GM23338 (cell line): ENCODE measurements around the gene RPA3. TPM values are rescaled to one million over a fixed set of nuclear protein-coding genes. Genes with fewer than 3 reads are reported as not detected.

Experiments used
- ATAC-seq: fragments of 200-7000 bp; cut with Tn5 transposase; 3 replicates; pipeline ENCODE4 v1.9.1; 2020
- DNase-seq: peaks from one replicate; pipeline ENCODE4 v3.0.0-alpha.2; 2015; ENCODE audit warnings: low spot score
- H2AFZ ChIP-seq: fragments of 200-600 bp; sonication (generic); 2 replicates; pipeline ENCODE4 v1.8.0; 2016; ENCODE audit warnings: antibody characterized with exemption, mild to moderate bottlenecking, moderate library complexity
- H3F3A ChIP-seq: fragments of 200-600 bp; sonication (generic); replicated peaks from 2 replicates; pipeline ENCODE4 v1.8.0; 2017; ENCODE audit warnings: antibody characterized with exemption, mixed run types, low read depth
- H3K27ac ChIP-seq: fragments of 200-600 bp; sonication (generic); 2 replicates; pipeline ENCODE4 v1.6.1; 2016; ENCODE audit warnings: low read depth
- H3K27me3 ChIP-seq: fragments of 200-600 bp; sonication (generic); 2 replicates; pipeline ENCODE4 v1.8.0; 2016; ENCODE audit warnings: mild to moderate bottlenecking, mixed run types, moderate library complexity; ENCODE audit not compliant: insufficient read depth
- H3K36me3 ChIP-seq: fragments of 200-600 bp; sonication (generic); 2 replicates; pipeline ENCODE4 v1.8.0; 2016; ENCODE audit warnings: mild to moderate bottlenecking; ENCODE audit not compliant: insufficient read depth
- H3K4me1 ChIP-seq: fragments of 200-600 bp; sonication (generic); 2 replicates; pipeline ENCODE4 v1.8.0; 2016; ENCODE audit warnings: mild to moderate bottlenecking, moderate library complexity; ENCODE audit not compliant: insufficient read depth
- H3K4me2 ChIP-seq: fragments of 200-600 bp; sonication (generic); 2 replicates; pipeline ENCODE4 v1.7.1; 2017; ENCODE audit warnings: mixed run types
- H3K4me3 ChIP-seq: fragments of 200-600 bp; sonication (generic); 2 replicates; pipeline ENCODE4 v1.6.1; 2016; ENCODE audit warnings: mixed run types
- H3K79me2 ChIP-seq: fragments of 200-600 bp; sonication (generic); replicated peaks from 2 replicates; pipeline ENCODE4 v1.8.0; 2017; ENCODE audit warnings: mild to moderate bottlenecking; ENCODE audit not compliant: insufficient read depth
- H3K9me2 ChIP-seq: fragments of 200-600 bp; sonication (generic); 2 replicates; pipeline ENCODE4 v1.8.0; 2017; ENCODE audit not compliant: insufficient read depth
- H4K20me1 ChIP-seq: fragments of 200-600 bp; sonication (generic); replicated peaks from 2 replicates; pipeline ENCODE4 v1.8.0; 2017; ENCODE audit warnings: mild to moderate bottlenecking; ENCODE audit not compliant: insufficient read depth
- H3K27ac Mint-ChIP-seq: 2 replicates; pipeline ENCODE4 v1.8.0; 2020; ENCODE audit warnings: inconsistent platforms, mild to moderate bottlenecking, moderate library complexity, mixed read lengths
- H3K27me3 Mint-ChIP-seq: 3 replicates; pipeline ENCODE4 v1.8.0; 2022; ENCODE audit warnings: low read depth, mild to moderate bottlenecking, moderate library complexity, mixed read lengths, inconsistent platforms; ENCODE audit not compliant: insufficient read depth, poor library complexity
- H3K36me3 Mint-ChIP-seq: 3 replicates; pipeline ENCODE4 v1.8.0; 2021; ENCODE audit warnings: low read depth, mild to moderate bottlenecking, inconsistent platforms, moderate library complexity, mixed read lengths
- H3K4me1 Mint-ChIP-seq: 3 replicates; pipeline ENCODE4 v1.8.0; 2020; ENCODE audit warnings: mild to moderate bottlenecking, inconsistent platforms, mixed read lengths
- H3K4me3 Mint-ChIP-seq: 3 replicates; pipeline ENCODE4 v1.8.0; 2021; ENCODE audit warnings: moderate library complexity, mild to moderate bottlenecking, inconsistent platforms, mixed read lengths
- H3K9me3 Mint-ChIP-seq: 3 replicates; pipeline ENCODE4 v1.8.0; 2020; ENCODE audit warnings: moderate library complexity, mild to moderate bottlenecking, inconsistent platforms, mixed read lengths
- CREB1 ChIP-seq: fragments of 250-450 bp; sonication (Bioruptor Pico); IDR thresholded peaks from 2 replicates; pipeline ENCODE4 v1.5.0; 2020; ENCODE audit warnings: low read depth, mild to moderate bottlenecking, moderate library complexity
- EZH2 ChIP-seq: fragments of 200-600 bp; sonication (generic); IDR thresholded peaks from one replicate; pipeline ENCODE4 v1.8.0; 2017; ENCODE audit warnings: antibody characterized with exemption, mild to moderate bottlenecking, low read depth; ENCODE audit not compliant: unreplicated experiment
- EZH2phosphoT487 ChIP-seq: fragments of 200-600 bp; sonication (generic); IDR thresholded peaks from one replicate; pipeline ENCODE4 v1.8.1; 2018; ENCODE audit warnings: antibody characterized with exemption; ENCODE audit not compliant: unreplicated experiment
- JUNB ChIP-seq: IDR thresholded peaks from one replicate; pipeline ENCODE4 v1.6.1; 2016; ENCODE audit warnings: antibody characterized with exemption; ENCODE audit not compliant: unreplicated experiment
- NANOG ChIP-seq: IDR thresholded peaks from 2 replicates; pipeline ENCODE4 v1.6.1; 2016; ENCODE audit warnings: antibody characterized with exemption, borderline replicate concordance
- POLR2AphosphoS5 ChIP-seq: IDR thresholded peaks from 2 replicates; pipeline ENCODE4 v1.6.1; 2016; ENCODE audit warnings: antibody characterized with exemption, low read depth
- STAT1 ChIP-seq: IDR thresholded peaks from one replicate; pipeline ENCODE4 v1.6.1; 2016; ENCODE audit warnings: antibody characterized with exemption; ENCODE audit not compliant: unreplicated experiment
- ZNF114 ChIP-seq: fragments of 250-450 bp; sonication (Bioruptor Pico); IDR thresholded peaks from 2 replicates; pipeline ENCODE4 v1.5.0; 2020; ENCODE audit warnings: mild to moderate bottlenecking, moderate library complexity
- ZNF331 ChIP-seq: fragments of 250-450 bp; sonication (Bioruptor Pico); IDR thresholded peaks from 2 replicates; pipeline ENCODE4 v1.5.0; 2020; ENCODE audit warnings: low read depth, mild to moderate bottlenecking, moderate library complexity
- polyA plus RNA-seq: library from polyadenylated mRNA; unstranded; fragments of >200 nt; fragmentation: Nextera tagmentation; extraction: Ambion mirVana; gene quantifications from 2 replicates; pipeline ENCODE4 v1.2.1, GENCODE V29; 2016
- total RNA-seq: library from RNA; depleted of rRNA; stranded (reverse); fragments of >200 nt; shearing (Covaris generic); gene quantifications from 2 replicates; pipeline ENCODE4 v1.2.3, GENCODE V29; 2014
- TF ChIP-seq, protein P1 (sequence below): IDR thresholded peaks from 2 replicates; pipeline ENCODE4 v1.6.1; 2016; ENCODE audit warnings: antibody characterized with exemption
- TF ChIP-seq, protein P2 (sequence below): IDR thresholded peaks from one replicate; pipeline ENCODE4 v1.6.1; 2018; ENCODE audit warnings: antibody characterized with exemption; ENCODE audit not compliant: unreplicated experiment
- TF ChIP-seq, protein P3 (sequence below), 2 experiments: fragments of 200-600 bp in 1 of 2; sonication (generic) in 1 of 2; conservative IDR thresholded peaks; 2 replicates each; pipeline versions ENCODE4 v1.5.1 to v1.6.1; 2016 to 2017; ENCODE audit warnings: antibody characterized with exemption in 2 of 2, low read depth in 2 of 2, mild to moderate bottlenecking in 2 of 2, moderate library complexity in 1 of 2
- TF ChIP-seq, protein P4 (sequence below): fragments of 250-450 bp; sonication (Bioruptor Pico); IDR thresholded peaks from 2 replicates; pipeline ENCODE4 v1.5.0; 2020; ENCODE audit warnings: mild to moderate bottlenecking, moderate library complexity

RPA3 gene
- total and polyA plus RNA-seq, 2 experiments from 2014 or later, result 74.9 to 287 TPM

DNA sequence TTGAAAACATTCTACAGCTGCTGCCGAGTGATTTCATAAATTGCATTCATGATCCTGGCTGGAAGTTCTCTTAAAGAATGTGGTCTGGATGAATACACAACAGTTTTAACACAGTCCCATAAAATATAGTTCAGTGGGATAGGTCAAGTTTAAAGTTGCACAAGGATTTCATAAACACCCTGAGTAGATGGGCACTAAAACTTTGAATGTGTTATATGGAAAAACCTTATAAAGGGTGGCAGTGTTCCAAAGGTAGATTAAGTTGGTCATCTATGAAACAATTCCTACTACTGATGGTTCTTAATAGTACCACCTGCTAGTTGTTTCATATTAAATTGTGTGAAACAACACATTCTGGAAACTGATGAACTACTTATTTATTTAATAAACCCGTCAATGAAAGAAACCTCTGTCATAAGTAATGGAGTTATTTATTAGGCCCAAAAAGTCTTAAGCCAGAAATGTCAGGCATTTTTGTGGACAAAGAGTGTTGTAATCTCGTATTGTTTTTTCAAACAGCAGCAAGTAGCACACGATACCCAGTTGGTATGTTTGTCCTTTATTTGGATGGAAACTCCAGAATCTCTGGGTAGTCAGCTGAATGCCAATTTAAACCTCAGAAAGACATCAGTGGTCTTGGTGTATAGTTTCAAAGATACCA is 14.3 kb upstream of the RPA3 start:
- DNase-seq (no peak), ATAC-seq (no peak)
- Mint-ChIP-seq H3K36me3 (no peaks in the 10 kb centered on the region), H3K27me3 (no peaks in the 10 kb centered on the region), H3K27ac (no peak overlapping the region), H3K4me3 (no peak overlapping the region), H3K4me1 (peaks cover 12% of the 10 kb centered on the region), H3K9me3 (no peaks in the 10 kb centered on the region)
- H3K36me3 ChIP-seq, result no peaks in the 10 kb centered on the region
- no peak overlapping the region for H3K27ac ChIP-seq
- H3K4me1 ChIP-seq, result peaks cover 5% of the 10 kb centered on the region; the same call in 1 of the 2 replicates
- H3K27me3 ChIP-seq, result no peaks in the 10 kb centered on the region
- TF ChIP-seq EZH2 (no peak), EZH2phosphoT487 (no peak), JUNB (no peak), POLR2AphosphoS5 (no peak), CREB1 (CRISPR knock-in tag) (no peak), STAT1 (no peak), ZNF114 (no peak), NANOG (no peak), ZNF331 (CRISPR knock-in tag) (no peak)
- TF ChIP-seq, protein P1, sequence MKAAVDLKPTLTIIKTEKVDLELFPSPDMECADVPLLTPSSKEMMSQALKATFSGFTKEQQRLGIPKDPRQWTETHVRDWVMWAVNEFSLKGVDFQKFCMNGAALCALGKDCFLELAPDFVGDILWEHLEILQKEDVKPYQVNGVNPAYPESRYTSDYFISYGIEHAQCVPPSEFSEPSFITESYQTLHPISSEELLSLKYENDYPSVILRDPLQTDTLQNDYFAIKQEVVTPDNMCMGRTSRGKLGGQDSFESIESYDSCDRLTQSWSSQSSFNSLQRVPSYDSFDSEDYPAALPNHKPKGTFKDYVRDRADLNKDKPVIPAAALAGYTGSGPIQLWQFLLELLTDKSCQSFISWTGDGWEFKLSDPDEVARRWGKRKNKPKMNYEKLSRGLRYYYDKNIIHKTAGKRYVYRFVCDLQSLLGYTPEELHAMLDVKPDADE, result no peak
- TF ChIP-seq, protein P2, sequence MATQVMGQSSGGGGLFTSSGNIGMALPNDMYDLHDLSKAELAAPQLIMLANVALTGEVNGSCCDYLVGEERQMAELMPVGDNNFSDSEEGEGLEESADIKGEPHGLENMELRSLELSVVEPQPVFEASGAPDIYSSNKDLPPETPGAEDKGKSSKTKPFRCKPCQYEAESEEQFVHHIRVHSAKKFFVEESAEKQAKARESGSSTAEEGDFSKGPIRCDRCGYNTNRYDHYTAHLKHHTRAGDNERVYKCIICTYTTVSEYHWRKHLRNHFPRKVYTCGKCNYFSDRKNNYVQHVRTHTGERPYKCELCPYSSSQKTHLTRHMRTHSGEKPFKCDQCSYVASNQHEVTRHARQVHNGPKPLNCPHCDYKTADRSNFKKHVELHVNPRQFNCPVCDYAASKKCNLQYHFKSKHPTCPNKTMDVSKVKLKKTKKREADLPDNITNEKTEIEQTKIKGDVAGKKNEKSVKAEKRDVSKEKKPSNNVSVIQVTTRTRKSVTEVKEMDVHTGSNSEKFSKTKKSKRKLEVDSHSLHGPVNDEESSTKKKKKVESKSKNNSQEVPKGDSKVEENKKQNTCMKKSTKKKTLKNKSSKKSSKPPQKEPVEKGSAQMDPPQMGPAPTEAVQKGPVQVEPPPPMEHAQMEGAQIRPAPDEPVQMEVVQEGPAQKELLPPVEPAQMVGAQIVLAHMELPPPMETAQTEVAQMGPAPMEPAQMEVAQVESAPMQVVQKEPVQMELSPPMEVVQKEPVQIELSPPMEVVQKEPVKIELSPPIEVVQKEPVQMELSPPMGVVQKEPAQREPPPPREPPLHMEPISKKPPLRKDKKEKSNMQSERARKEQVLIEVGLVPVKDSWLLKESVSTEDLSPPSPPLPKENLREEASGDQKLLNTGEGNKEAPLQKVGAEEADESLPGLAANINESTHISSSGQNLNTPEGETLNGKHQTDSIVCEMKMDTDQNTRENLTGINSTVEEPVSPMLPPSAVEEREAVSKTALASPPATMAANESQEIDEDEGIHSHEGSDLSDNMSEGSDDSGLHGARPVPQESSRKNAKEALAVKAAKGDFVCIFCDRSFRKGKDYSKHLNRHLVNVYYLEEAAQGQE, result no peak
- TF ChIP-seq, protein P3, sequence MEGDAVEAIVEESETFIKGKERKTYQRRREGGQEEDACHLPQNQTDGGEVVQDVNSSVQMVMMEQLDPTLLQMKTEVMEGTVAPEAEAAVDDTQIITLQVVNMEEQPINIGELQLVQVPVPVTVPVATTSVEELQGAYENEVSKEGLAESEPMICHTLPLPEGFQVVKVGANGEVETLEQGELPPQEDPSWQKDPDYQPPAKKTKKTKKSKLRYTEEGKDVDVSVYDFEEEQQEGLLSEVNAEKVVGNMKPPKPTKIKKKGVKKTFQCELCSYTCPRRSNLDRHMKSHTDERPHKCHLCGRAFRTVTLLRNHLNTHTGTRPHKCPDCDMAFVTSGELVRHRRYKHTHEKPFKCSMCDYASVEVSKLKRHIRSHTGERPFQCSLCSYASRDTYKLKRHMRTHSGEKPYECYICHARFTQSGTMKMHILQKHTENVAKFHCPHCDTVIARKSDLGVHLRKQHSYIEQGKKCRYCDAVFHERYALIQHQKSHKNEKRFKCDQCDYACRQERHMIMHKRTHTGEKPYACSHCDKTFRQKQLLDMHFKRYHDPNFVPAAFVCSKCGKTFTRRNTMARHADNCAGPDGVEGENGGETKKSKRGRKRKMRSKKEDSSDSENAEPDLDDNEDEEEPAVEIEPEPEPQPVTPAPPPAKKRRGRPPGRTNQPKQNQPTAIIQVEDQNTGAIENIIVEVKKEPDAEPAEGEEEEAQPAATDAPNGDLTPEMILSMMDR (conservative IDR thresholded peaks at IDR 0.05; ENCODE audit: low read depth in 2 of 2), result no peak
- TF ChIP-seq, protein P4, sequence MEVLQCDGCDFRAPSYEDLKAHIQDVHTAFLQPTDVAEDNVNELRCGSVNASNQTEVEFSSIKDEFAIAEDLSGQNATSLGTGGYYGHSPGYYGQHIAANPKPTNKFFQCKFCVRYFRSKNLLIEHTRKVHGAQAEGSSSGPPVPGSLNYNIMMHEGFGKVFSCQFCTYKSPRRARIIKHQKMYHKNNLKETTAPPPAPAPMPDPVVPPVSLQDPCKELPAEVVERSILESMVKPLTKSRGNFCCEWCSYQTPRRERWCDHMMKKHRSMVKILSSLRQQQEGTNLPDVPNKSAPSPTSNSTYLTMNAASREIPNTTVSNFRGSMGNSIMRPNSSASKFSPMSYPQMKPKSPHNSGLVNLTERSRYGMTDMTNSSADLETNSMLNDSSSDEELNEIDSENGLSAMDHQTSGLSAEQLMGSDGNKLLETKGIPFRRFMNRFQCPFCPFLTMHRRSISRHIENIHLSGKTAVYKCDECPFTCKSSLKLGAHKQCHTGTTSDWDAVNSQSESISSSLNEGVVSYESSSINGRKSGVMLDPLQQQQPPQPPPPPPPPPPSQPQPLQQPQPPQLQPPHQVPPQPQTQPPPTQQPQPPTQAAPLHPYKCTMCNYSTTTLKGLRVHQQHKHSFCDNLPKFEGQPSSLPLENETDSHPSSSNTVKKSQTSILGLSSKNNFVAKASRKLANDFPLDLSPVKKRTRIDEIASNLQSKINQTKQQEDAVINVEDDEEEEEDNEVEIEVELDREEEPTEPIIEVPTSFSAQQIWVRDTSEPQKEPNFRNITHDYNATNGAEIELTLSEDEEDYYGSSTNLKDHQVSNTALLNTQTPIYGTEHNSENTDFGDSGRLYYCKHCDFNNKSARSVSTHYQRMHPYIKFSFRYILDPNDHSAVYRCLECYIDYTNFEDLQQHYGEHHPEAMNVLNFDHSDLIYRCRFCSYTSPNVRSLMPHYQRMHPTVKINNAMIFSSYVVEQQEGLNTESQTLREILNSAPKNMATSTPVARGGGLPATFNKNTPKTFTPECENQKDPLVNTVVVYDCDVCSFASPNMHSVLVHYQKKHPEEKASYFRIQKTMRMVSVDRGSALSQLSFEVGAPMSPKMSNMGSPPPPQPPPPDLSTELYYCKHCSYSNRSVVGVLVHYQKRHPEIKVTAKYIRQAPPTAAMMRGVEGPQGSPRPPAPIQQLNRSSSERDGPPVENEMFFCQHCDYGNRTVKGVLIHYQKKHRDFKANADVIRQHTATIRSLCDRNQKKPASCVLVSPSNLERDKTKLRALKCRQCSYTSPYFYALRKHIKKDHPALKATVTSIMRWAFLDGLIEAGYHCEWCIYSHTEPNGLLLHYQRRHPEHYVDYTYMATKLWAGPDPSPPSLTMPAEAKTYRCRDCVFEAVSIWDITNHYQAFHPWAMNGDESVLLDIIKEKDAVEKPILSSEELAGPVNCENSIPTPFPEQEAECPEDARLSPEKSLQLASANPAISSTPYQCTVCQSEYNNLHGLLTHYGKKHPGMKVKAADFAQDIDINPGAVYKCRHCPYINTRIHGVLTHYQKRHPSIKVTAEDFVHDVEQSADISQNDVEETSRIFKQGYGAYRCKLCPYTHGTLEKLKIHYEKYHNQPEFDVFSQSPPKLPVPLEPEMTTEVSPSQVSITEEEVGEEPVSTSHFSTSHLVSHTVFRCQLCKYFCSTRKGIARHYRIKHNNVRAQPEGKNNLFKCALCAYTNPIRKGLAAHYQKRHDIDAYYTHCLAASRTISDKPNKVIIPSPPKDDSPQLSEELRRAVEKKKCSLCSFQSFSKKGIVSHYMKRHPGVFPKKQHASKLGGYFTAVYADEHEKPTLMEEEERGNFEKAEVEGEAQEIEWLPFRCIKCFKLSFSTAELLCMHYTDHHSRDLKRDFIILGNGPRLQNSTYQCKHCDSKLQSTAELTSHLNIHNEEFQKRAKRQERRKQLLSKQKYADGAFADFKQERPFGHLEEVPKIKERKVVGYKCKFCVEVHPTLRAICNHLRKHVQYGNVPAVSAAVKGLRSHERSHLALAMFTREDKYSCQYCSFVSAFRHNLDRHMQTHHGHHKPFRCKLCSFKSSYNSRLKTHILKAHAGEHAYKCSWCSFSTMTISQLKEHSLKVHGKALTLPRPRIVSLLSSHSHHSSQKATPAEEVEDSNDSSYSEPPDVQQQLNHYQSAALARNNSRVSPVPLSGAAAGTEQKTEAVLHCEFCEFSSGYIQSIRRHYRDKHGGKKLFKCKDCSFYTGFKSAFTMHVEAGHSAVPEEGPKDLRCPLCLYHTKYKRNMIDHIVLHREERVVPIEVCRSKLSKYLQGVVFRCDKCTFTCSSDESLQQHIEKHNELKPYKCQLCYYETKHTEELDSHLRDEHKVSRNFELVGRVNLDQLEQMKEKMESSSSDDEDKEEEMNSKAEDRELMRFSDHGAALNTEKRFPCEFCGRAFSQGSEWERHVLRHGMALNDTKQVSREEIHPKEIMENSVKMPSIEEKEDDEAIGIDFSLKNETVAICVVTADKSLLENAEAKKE (CRISPR knock-in tag), result no peak
- H3K4me2 ChIP-seq, result no peak overlapping the region
- no peaks in the 10 kb centered on the region for H4K20me1 ChIP-seq
- H3K4me3 ChIP-seq, result no peak overlapping the region
- no peaks in the 10 kb centered on the region for H3F3A ChIP-seq
- H3K79me2 ChIP-seq, result no peaks in the 10 kb centered on the region
- 0 out of 2 replicates have a peak, but pooled peaks cover 3% of the 10 kb centered on the region for H3K9me2 ChIP-seq
- no peak overlapping the region for H2AFZ ChIP-seq
